G401 (cell line): ENCODE measurements around the gene ZNFX1. TPM values are rescaled to one million over a fixed set of nuclear protein-coding genes. Genes with fewer than 3 reads are reported as not detected.
"Not testable (repeated sequence)": the region's sequence is repeated elsewhere in the genome, so short reads cannot be mapped to it uniquely, and the experiment has no call there.

ENCODE experiments used
- DNase-seq: peaks from one replicate; pipeline ENCODE4 v3.0.0-alpha.2; 2015; ENCODE audit warnings: low spot score
- in situ Hi-C: cut with HindIII; loops from 2 replicates; pipeline ENCODE4 v1.10.0; 2016; ENCODE audit warnings: low sequenced_read_pairs, mixed read lengths
- total RNA-seq: library from RNA; depleted of rRNA; stranded (reverse); fragments of >200 nt; shearing (Covaris generic); gene quantifications from 2 replicates; pipeline ENCODE4 v1.2.3, GENCODE V29; 2014; rRNA removed

Gene ZNFX1
- 8.6 and 12.3 TPM in 2 replicates for total RNA-seq

DNA sequence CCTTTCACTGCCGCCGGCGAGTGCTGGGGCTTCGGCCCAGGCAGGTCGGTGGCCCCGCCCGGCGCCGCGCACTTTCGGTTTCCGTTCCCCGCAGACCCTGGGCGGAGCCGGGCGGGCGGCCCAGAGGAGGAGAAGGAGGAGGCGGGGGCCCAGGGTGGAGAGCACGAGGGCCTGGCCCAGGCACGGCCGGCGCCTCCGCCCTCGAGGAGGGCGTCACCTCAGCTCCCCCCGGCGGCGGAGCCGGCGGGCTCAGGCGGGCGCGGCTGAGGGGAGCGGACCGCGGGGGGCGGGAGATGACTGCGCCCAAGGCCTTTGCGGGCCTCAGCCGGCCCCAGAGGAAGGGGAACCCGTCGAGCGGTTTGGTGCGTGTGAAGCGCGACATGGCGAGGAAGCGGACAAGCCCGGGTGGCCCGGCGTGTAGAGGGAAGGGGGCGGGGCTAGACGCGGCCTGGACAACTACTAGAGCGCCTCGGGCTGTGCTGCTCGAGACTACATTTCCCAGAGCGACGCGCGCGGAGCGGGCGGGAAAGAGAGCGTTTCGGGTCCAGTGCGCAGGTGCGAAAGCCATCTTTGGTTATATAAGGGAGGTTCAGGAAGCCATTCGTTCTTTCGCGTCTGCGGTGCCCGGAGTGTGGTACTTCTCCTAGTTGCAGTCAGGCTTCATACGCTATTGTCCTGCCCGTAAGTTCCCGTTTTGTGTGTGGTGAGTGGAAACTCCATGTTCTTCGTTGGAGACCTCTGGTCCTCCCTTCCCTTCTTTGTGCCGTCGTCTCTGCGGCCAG, at the start of gene ZNFX1:
TSS of gene ZNFX1 (minus strand) at position 22 of the 782 bp plus-strand sequence. CDS start 2,218 bp downstream, outside the sequence.
- peak; percentile 98 for DNase-seq
- in situ Hi-C loops: no loop called here

DNA sequence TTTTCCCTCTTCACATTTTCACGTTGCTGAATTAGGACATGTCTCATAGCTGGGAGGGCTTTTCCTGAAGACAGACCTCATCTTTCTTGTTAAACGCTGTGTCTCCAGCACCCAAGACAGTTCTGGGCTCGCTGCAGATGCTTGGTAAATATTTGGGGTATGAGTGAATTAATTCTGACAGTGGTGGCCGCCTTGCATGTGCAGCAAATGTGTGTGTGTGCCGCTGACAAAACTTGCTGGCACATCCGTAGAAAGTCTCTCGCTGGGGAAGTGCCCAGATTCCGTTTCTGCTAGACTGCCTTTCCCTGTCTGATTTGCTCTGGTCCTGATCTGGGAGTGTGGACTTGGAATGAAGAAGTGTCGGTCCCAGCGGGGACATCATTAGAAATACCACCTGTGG, 48.2 kb upstream of the ZNFX1 start:
- DNase-seq: no peak
- in situ Hi-C loops: loop anchor here (10.0 kb wide), 1 partner anchor 169 kb away; no protein-coding TSS in a partner anchor

DNA sequence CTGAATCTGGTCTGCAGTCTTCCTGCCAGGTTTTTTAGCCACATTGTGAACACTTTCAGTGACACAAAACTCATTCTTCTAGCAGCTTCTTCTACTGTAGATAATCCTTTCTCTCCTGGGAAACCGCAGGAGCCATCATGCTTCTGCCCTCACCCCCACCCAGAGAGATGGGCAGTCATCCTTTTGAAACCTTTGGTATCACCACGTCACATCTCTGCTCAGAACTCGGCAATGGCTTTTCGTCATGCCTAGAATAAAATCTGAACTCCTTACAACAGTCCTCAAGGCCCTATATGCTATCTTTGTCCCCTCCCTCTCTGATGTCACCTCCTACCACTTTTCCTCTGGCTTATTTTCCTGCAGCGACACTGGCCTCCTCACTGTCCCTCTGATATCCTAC, 46.4 kb upstream of the ZNFX1 start:
- DNase-seq: no peak
- in situ Hi-C loops: loop anchor here (10.0 kb wide), 1 partner anchor 170 kb away; no protein-coding TSS in a partner anchor

DNA sequence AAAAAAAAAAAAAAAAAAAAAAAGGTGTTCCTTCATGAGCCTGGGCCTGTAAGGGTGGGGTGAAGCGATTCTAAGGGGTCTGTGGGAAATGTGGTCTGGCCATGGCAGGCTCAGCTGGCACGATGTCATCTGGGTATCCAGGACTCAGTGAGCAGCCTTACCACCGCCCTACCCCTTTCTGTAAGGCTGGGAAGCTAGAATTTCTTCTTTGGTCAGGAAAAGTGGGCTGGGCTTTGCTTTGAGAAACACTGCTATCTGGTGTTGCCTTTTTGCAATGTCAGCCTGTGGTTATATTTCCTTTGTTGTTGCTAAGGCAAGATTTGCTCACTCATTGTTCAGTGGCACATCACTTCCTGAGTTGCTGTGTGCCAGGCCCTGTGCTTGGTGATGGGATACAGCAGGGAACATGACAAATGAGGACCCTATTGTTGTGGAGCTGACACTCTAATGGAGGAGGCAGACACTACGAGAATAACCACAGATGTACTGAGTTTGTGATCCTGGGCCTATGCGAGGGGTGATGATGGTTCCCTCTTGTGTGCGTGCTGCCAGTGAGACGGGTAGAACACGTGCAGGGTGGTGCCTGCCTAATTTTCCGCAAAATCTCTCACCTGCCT, 45.9 kb upstream of the ZNFX1 start:
- DNase-seq: peak; percentile 22
- in situ Hi-C loops: loop anchor here (10.0 kb wide), 1 partner anchor 171 kb away; no protein-coding TSS in a partner anchor

DNA sequence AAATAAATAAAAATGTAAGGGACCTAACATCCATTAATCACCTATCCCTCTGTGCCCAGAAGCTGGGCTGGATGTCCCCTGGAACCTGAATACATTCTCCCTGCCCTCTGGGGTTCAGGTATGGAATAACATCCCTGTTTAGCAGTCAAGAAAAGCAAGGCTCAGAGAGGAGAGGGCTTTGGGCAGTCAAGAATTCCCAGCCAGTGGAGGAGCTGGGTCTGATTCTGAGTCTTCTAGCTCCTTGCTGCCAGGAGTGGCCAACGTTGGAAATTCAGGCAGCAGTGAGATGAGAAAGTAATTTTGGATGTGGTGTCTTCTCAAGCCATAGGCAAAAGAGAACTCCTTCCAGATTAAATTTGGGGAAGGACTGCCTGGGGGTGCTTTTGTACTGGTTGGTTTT, 42.6 kb upstream of the ZNFX1 start:
- peak; percentile 63 for DNase-seq
- in situ Hi-C loops: loop anchor here (10.0 kb wide), 1 partner anchor 174 kb away; no protein-coding TSS in a partner anchor

DNA sequence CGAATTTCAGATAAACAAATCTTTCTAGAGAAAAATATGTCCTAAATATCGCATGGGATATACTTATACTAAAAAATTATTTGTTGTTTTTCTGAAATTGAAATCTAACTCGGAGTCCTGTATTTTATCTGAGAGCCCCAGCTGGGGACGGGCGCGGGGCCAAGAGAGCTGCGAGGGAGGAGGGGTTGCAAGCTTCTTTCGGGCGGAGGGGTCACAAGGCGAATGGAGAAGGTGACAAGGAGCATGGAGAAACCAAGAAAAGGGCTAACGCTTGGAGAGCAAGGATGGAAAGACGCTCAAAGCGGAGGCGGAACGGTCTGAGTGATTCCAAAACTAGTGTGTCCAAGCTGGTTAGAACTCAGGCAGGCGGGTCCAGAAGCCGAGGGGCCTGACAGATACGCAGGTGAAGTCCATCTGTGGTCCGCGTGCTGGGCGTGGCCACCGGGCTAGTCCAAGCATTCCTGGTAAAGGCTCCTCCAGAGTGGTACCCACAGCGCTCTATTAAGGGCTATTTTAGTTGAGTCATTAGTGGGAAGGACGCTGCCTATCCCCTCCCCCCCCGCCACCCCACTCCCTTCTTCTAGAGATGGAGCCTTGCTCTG, 41.5 kb upstream of the ZNFX1 start:
- DNase-seq: no peak
- in situ Hi-C loops: no loop called here

DNA sequence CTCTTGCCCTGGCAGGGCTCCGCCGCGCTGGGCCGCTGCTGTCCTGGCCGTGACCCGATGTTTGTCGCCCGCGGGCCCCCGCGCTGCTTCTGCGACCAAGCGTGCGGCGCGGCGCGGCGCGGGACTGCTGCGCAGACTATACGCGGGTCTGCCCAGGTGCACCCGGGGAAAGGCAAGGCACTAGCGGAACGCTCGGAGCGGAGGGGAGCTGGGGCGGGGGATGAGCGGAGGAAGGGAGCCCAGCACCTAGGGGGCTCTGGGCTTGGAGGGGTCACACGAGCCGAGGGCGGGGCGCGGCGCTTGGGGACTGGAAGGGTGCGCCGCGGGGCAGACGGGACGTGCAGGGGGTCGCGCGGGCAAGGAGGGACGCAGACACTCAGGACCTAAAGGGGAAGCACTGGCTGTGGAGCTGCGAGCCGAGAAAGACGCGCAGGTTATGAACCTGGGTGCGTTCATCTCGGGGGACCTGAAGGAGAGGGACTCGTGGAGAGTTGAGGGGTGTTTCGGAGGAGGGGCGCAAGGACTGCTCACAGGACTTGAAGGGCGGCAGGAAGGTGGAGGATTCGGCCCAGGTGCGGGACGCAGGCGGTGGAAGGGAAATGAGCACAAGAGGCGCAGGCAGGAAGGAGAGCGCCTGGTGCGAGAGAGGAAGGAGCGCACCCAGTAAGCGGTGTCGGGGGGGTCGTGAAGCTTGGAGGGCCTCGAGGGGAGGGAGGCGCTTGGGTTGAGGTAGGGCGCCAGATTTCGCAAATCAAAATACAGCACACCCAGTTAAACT, 40.8 kb upstream of the ZNFX1 start:
- in situ Hi-C loops: no loop called here

DNA sequence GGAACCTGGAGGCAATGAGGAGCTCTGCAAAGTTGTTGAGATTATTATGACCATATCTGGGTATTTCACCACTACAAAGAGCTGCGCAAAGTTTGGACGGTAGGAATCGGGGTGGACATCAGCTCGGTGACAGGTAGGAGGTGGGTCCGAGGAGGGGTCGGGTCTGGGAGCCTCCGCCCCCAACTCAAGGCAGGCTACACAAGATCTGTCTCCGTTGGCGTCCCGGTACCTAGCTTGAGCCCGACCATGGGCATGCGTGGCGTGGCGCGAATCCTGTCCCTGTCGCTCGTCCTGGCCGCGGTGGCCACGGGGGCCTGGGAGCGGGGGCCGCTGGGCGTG, 40.2 kb upstream of the ZNFX1 start:
- in situ Hi-C loops: no loop called here
- DNase-seq: no peak

More for the DNA sequence above, 40.8 kb upstream of the ZNFX1 start:
- no peak for DNase-seq

DNA sequence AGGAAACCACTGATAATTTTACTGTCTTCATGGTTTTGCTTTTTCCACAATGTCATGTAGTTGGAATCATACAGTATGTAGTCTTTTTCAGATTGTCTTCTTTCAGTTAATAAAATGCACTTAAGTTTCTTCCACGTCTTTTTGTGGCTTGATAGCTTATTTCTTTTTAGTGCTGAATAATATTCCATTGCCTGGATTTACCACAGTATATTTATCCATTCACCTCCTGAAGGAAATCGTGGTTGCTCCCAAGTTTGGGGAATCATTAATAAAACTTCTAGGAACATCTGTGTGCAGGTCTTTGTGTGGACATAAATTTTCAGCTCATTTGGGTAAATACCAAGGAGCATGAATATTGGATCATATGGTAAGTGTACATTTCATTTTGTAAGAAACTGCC, 38.8 kb upstream of the ZNFX1 start:
- in situ Hi-C loops: no loop called here
- DNase-seq: no peak

DNA sequence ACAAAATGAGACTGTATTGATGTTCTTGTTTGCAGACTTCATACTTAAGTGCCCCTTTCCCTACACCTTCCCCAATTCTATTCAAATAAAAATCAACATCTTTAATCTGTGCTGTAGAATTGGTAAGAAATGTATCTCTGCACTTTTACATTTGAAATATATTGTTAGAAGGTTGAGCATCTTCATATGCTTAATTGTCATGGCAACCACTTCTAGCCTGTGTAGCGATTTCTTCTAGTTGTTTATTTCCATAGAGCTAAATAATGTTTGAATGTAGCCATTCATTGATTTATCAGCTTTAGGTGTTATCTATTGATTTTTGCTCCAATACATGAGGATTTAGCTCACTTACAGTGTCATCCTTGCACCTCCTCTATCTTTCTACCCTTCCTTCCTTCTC, 37.7 kb upstream of the ZNFX1 start:
- no peak for DNase-seq
- in situ Hi-C loops: no loop called here

DNA sequence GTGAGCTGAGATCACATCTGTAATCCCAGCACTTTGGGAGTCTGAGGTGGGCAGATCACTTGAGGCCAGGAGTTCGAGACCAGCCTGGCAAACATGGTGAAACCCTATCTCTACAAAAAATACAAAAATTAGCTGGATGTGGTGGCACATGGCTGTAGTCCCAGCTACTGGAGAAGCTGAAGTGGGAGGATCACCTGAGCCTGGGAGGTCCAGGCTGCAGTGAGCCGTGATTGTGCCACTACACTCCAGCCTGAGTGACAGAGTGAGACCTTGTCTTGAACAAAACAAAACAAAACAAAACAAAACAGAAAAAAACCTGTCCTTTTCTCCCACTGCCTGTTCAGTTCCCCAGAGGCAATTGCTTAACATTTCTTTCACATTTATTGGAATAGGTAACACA, 36.2 kb upstream of the ZNFX1 start:
- in situ Hi-C loops, DNase-seq: not testable (repeated sequence)

DNA sequence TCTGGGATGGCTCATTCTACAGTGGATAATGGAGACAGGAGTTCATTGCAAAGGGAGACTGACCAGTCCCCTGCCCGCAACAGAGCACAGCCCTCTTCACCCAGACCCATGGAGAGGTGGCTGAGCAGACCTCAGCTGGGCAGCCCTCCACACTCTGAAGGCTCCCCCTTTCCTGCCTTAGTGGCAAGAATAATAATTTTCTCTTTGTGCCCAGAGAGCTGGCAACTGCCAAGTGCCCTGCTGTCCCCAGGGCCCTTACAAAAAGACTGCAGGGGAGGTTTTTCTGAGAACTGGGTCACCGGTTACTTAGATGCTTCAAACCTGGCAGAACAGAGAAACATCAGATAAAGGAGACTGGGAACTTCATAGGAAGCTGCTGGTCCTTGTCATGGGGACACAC, 35.4 kb upstream of the ZNFX1 start:
- DNase-seq: peak; percentile 46
- in situ Hi-C loops: no loop called here

DNA sequence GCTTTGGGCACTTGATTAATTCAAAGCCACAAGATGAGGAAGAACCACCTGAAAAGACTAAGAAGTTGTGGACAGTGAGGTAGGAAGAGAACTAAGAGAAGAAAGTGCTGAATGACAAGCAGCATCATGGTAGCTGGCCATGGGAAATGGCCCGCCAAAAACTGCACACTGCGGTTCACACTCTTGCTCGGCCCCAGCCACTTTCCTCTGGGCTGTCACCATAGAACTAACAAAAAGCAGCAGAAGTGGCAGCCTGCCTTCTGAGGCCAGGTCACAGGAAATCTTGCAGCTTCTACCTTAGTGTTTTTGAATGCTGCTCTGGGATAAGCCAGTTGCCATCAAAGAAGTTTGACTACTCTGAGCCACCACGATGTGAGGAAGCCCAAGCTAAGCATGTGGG, 34.8 kb upstream of the ZNFX1 start:
- DNase-seq: no peak
- in situ Hi-C loops: no loop called here

DNA sequence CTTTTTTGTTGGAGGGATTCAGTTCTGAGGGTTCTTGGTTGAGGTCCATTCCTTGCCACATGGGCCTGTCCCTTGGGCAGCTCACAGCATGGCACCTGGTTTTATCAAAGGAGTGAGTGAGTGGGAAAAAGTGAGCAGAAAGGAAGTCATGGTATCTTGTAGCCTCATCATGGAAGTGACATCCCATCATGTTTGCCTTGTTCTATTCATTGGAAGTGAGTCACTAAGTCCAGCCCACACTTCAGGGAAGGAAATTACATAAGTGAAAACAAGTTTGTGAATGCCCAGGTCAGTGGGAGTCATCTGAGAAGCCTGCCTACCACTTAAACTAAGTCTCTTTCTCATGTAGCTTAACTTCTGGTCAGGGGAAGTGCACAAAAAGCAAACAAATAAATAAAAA, 32.8 kb upstream of the ZNFX1 start:
- no peak for DNase-seq
- in situ Hi-C loops: no loop called here

DNA sequence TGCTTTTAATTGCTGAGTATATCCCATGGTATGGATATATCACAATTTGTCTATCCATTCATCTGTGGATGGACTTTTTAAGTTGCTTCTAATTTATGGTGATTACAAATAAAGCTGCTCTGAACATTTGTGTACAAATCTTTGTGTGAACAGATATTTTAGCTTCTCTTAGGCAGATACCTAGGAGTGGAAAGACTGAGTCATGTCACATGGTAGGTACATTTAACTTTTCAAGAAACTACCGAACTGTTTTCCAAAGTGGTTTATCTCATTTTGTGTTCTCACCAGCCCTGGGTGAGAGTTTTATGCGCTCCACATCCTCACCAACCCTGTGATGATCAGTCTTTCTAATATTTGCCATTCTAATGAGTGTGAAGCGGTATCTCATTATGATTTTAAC, 31.0 kb upstream of the ZNFX1 start:
- no peak for DNase-seq
- in situ Hi-C loops: no loop called here

DNA sequence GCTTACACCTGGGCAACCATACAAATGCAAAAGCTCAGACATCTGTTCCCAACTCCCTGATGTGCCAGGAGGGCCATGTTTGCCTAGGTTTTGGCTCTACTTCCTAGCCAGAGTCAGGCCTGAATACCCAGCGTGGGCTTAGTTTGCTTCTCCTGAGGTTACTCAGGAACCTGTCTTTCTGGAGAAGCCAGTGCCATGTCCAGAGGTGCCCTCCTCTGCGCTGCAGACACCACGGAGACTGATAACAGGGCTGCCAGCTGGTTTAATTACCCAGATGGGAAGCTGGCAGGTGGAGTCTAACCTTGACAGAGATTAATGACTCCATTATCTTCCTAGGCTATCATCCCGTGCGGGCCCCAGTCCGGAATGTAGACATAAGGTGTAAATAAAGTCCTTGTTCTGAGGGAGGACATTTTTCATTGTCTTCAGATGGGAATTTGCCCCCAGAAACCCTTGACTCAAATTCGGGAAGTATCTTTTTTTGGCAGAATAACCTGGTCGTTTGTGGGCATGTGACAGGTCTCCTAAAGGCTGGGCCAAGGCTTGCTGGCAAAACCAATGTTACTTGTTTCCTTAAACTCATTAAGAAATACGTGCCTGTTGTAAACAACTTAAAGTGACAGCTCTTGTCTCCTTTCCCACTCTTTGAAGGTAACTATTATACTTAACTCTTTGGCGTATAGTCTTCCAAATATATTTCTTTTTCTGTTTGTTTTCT, 29.2 kb upstream of the ZNFX1 start:
- in situ Hi-C loops: no loop called here
- DNase-seq: no peak

DNA sequence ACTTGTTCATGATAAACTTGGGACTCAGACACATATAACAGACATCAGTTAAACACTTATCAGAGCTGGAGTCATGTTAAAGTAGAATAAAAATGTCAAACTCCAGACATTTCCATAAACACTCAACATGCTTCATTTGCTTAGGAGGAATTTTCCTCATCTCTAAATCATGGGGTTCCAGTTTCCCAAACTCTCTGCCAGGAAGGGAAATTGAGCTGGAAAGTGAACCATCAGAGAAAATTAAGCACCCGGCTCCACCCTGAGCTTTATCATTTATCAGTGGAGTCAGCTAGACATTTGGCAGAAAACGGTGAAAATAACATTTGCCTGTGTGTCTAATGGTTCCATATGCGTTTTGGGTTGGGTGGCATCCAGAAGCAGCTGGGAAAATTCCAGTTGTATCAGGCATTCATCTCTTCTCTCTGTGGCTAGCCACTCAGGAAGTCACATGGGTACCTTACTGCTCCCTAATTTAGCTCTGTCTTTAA, 25.3 kb upstream of the ZNFX1 start:
- DNase-seq: no peak
- in situ Hi-C loops: no loop called here

DNA sequence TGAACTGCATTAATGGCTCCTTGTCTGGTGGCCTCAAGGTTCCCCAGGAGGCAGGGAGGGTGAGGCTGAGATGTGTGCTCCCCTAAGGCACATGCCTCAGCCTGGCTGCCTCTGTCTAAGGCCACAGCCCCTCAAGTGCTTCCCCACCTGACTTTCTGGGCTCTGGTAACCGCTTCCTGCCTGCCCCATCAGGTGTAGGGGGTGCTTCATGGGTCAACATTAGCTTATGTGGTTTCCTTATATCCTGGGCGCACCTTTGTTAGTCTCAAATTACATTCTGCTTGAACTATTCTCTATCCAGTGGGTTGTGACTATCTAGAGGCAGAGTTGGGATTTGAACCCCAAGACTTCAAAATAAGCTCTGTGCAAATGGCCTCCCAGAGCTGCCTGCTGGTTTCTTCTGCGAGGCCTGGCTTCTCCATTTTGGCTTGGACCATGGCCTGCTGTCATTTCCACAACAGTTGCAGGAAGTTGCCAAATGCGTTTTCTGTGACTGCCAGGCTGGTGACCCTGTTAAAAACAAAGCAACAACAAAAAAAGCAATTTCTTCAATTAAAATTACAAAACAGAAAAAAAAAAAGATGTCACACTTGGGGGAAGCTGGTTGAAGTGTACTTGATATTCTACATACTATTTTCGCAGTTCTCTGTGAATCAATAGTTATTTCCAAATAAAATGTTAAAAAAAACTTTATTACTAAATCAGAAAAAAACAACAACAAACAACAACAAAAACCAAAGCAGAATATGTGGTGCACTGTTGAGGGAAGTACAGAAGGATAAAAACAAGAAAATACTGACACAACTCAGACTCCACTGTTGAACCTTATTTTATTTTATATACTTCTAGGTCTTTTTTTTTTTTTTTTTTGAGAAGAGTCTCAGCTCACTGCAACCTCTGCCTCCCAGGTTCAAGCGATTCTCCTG, 20.0 kb upstream of the ZNFX1 start:
- in situ Hi-C loops: no loop called here
- no peak for DNase-seq
